GM12873 (cell line): ENCODE measurements around the gene PTPRD.

Source experiments
- CTCF ChIP-seq: IDR thresholded peaks from 2 replicates; pipeline ENCODE4 v1.5.1; 2012; ENCODE audit warnings: low read depth, mild to moderate bottlenecking, moderate library complexity, low read length, control low read depth; ENCODE audit not compliant: insufficient read depth; ENCODE audit errors: missing control alignments

Gene PTPRD

DNA sequence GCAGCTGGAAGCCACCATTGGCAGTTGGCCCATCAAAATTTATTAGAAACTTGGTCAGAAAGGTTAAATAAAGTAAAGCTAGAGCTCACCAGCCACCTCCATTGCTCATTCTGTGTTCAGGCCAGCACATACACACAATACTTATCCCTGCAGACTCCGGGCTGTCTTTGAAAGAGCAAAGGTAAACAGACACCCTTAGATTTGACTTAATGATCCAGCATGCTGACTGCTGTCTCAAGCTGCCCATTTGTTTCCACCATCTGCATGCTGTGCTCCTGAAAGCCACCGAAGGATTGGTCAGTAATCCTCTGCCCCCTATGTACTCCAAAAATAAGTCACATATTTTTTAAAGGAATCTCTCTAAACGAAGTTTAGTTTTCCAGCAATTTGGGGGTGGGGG lies 1753.4 kb downstream of the PTPRD start:
- TF ChIP-seq CTCF = no peak

GRCh38 chr9:8858596-8859161 lies 1754.1 kb downstream of the PTPRD start:
- no peak for TF ChIP-seq CTCF

GRCh38 chr9:8857926-8858595 lies 1754.7 kb downstream of the PTPRD start:
- no peak for TF ChIP-seq CTCF

DNA sequence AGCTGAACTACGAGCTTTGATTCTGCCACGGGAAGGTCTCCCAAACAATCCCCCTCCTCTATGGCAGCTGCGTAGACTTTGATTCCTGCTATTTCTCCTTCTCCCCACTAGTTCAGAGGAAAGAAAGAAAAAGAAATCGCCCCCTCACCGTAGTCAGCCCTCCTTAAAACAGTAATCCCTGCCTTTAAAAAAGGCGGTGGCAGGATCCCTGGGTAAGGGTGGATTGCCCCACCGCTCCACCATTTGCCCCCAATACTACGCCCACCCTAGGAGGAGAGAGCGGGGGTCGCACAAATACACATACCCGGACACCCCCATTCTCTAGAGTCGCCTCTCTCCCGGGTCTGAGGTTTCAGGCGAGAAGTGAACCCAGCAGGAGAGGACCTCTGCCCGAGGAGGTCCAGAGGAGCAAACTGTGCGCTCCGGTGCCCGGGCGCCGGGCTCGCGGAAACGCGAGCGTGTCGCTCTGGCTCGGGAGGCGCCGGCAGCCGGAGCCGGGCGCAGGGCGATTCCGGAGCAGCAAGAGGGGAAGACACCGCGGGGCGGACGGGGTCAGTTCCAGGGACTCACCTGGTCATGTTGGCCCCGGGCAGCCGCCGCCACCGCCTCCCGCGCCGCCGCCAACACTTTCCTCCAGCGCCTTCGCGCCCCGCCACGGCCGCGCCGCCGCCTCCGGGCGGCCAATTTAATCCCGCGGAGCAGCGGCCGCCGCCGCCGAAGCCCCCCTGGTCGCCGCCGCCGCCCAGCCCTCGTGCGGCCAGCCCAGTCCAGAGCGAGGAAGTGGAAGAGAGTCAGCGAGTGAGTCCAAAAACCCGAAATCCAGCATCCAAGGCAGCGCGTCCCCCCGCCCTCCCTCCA lies 1755.5 kb downstream of the PTPRD start:
- no peak for TF ChIP-seq CTCF

GRCh38 chr9:8856396-8857067 lies 1756.3 kb downstream of the PTPRD start:
- TF ChIP-seq CTCF = no peak

- no peak for TF ChIP-seq CTCF
Measured at GRCh38 chr9:8855046-8855445, 1757.8 kb downstream of the PTPRD start.
